Activated effector memory CD4-positive, alpha-beta T cell treated with anti-CD3 and anti-CD28 coated beads, Interleukin-2, amount 50 U/mL, for 16 hours (primary cell): ENCODE measurements around the gene ACSS1.

ENCODE experiments used
- DNase-seq: peaks from one replicate; pipeline ENCODE4 v3.0.0-alpha.2; 2020

ACSS1 gene

DNA sequence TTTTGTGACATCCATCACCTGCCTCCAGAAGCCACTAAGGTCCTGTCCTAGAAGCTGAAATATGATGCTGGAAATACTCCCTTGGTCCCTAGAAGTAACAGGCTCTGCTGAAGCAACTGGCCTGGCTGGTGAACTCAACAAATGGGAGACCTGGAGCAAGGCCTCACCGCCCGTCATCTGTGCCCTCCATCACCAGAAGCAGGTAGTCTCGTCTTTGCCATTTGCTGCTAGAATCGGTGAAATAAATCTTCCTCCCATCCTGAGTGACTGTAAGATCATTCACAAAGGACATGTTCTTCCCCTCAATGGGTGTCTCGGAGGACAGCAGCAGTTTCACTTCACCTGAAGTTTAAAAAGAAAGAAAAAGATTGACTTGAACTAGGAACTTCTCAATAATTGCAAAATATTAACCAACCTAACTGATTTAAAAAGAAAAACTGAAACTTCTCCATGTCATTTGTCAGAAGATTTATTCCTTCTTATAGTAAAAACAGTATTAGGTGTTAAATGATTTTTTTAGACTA lies 87.8 kb downstream of the ACSS1 start:
- no peak for DNase-seq

GRCh38 chr20:24969186-24970029 lies 88.5 kb downstream of the ACSS1 start:
- DNase-seq, result no peak

- no peak for DNase-seq
These were observed 89.6 kb downstream of the ACSS1 start for GRCh38 chr20:24968278-24968800.

DNA sequence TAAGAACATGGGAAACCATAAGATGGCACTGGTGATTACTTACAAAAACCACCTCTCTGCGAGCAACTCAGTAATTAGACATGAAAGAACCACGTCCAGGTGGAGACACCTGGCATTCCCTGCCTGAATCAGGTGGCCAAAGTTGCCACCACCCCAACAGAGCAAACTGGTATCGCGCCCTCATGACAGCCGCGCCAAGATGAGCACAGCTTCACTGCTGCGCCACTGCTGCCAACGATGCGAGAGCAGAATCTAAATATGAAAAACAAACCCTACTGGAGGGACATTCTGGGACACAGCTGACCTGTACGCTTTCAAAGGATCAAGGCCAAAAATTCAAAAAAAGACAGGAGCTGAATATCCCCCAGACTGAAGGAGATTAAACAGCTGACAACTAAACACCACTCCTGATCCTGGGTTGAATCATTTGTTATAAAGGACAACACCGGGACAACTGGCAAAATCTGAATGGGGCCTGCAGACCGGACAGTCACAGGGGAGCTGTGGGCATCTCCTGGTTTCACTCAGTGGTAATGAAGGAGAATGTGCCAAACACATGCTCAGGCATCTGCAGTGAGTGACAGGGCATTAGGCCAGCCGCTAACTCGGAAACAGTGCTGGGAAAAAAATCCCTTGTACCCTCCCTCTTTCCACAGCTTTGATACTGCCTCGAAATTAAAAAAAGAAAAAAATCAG lies 91.5 kb downstream of the ACSS1 start:
- no peak for DNase-seq

DNA sequence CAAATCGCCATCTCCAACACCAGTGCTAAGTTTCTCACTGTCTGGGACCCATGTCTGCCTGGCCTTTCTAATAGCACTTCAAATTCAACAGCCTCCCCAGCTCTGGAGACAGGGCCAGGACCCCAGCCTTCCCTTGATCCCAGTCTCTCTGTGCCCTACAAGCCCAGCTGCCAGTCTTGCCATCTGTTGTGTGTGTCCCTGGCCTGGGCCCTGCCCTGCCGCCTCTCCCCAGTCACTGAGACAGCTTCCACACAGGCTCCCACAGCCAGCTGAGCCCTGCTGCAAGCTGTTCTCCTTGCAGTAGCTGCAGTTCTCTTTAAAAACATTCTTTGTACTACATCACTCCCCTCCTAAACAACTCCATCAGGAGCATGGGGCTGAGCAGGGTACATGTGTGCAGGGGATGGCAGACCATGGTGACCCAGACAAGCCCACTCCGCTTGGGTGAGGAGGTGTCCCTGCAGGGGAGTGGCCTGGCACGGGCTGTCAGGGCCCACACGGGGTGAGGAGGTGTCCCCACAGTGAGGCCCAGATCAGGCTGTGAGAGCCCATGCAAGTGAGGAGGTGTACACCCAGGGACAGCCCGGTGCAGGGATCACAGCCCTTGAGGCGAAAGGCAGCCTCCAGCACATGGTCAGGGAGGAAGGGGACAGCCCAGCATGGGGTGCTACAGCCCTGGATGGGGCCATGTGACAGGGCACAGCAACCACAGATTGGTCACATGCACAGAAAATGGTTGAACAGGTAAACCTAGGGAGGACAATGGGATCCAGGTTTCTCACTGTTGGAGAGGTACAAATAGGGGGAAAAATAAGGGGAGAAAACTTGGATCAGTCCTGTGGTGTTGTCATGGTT lies 92.6 kb downstream of the ACSS1 start:
- no peak for DNase-seq

- DNase-seq, result no peak
These were observed 93.5 kb downstream of the ACSS1 start for GRCh38 chr20:24964506-24964840.

- no peak for DNase-seq
These were observed 94.0 kb downstream of the ACSS1 start for GRCh38 chr20:24963672-24964505.

GRCh38 chr20:24962510-24962909 lies 95.4 kb downstream of the ACSS1 start:
- no peak for DNase-seq

GRCh38 chr20:24962182-24962492 lies 95.8 kb downstream of the ACSS1 start:
- no peak for DNase-seq

DNA sequence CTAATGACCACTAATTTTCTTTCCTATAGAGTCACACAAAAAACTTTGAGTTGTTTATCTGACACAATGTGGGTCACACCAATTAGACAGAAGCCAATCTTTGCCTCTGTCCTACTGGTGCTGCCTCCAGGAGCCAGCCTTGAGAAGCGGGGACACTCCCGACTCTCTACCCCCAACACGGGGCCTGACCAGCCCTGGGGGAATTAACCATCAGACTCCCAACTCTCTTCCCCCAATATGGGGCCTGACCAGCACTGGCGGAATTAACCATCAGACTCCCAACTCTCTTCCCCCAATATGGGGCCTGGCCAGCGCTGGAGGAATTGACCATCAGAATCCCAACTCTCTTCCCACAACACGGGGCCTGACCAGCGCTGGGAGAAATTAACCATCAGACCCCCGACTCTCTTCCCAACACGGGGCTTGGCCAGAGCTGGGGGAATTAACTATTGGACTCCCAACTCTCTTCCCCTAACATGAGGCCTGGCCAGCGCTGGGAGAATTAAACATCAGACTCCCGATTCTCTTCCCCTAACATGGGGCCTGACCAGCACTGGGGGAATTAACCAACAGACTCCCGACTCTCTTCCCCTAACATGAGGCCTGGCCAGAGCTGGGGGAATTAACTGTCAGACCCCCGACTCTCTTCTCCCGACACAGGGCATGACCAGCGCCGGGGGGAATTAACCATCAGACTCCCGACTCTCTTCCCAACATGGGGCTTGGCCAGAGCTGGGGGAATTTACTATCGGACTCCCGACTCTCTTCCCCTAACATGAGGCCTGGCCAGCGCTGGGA lies 96.4 kb downstream of the ACSS1 start:
- no peak for DNase-seq

- DNase-seq, result no peak
These were observed 97.1 kb downstream of the ACSS1 start for GRCh38 chr20:24960861-24961260.

- no peak for DNase-seq
These were observed 97.6 kb downstream of the ACSS1 start for GRCh38 chr20:24960302-24960801.

GRCh38 chr20:24959591-24960301 lies 98.2 kb downstream of the ACSS1 start:
- DNase-seq, result no peak

DNA sequence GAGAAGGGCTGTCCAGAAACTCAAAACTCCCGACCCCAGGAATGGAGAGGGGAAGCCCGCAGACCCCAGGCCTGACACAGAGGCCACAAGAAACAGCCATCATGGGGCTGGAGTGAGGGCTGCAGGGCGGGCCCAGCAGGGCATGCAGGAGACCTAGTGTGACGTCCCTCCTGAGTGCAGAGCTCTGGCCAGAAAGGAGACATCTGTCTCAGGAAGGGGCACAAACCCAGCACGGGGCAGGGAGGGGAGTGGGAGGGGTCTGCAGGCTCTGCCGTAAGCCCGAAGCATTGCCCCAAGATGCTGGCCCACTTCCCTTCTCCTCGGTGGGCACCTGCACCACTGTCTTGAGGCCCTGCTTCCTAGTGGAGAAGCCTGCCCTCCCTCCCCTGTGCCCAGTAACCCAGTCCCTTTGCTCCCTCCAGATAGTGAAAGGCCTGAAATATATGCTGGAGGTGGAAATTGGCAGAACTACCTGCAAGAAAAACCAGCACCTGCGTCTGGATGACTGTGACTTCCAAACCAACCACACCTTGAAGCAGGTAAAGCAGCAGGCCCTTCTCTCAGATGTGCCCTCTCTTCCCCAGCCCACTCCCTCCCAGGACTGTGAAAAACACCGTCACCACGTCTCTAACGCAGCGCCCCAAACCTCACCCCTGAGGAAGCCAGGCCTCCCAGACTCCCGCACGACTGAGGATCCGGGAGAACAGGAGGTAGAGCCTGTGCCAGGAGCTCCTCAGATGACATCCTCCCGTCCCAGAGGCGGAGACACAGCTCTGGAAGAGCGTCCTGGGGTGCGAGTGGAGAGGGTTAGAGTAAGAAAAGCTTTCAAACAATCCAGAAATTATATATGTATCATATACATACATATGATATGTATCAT lies 99.2 kb downstream of the ACSS1 start:
- no peak for DNase-seq

- peak; percentile 41 for DNase-seq
These were observed 100.5 kb downstream of the ACSS1 start for GRCh38 chr20:24957326-24958016.
